CD14-positive monocyte (primary cell): ENCODE measurements around the gene FXYD3. TPM values are rescaled to one million over a fixed set of nuclear protein-coding genes. Genes with fewer than 3 reads are reported as not detected.

Experiments used
- DNase-seq, 3 donors: peaks; one replicate each; pipeline ENCODE4 v3.0.0-alpha.2; 2011 to 2022
- H2AFZ ChIP-seq: 2 replicates; pipeline ENCODE4 v1.6.0; 2012; ENCODE audit warnings: mild to moderate bottlenecking, low read depth, low read length, inconsistent platforms; ENCODE audit not compliant: insufficient read depth, poor library complexity, severe bottlenecking
- H3K27ac ChIP-seq, 2 donors: 1 replicate in 1 of 2; 2 replicates in 1 of 2; pipeline ENCODE4 v1.5.1; 2012 to 2013; ENCODE audit warnings: low read length in 2 of 2, control low read depth in 1 of 2, inconsistent platforms in 1 of 2, low read depth in 1 of 2, mild to moderate bottlenecking in 1 of 2
- H3K27me3 ChIP-seq, 2 donors: one replicate each; pipeline versions ENCODE4 v1.6.0 to v1.6.1; 2011 to 2013; ENCODE audit warnings: low read length in 2 of 2; ENCODE audit not compliant: control insufficient read depth in 2 of 2, insufficient read depth in 2 of 2
- H3K36me3 ChIP-seq, 2 donors: replicated peaks in 1 of 2; 1 replicate in 1 of 2; 2 replicates in 1 of 2; pipeline versions ENCODE4 v1.5.1 to v1.6.1; 2012 to 2013; ENCODE audit warnings: low read length in 2 of 2, control low read depth in 1 of 2, inconsistent platforms in 1 of 2, mild to moderate bottlenecking in 1 of 2; ENCODE audit not compliant: insufficient read depth in 2 of 2, control insufficient read depth in 1 of 2
- H3K4me1 ChIP-seq, 2 donors: 1 replicate in 1 of 2; 2 replicates in 1 of 2; pipeline versions ENCODE4 v1.5.1 to v1.6.1; 2012 to 2013; ENCODE audit warnings: low read length in 2 of 2, control low read depth in 1 of 2, inconsistent platforms in 1 of 2, mild to moderate bottlenecking in 1 of 2, moderate library complexity in 1 of 2; ENCODE audit not compliant: insufficient read depth in 2 of 2, control insufficient read depth in 1 of 2
- H3K4me2 ChIP-seq: replicated peaks from 2 replicates; pipeline ENCODE3; 2012; ENCODE audit warnings: low read length, moderate library complexity, mild to moderate bottlenecking; ENCODE audit not compliant: poor library complexity, severe bottlenecking; ENCODE audit errors: extremely low read depth
- H3K4me3 ChIP-seq, 3 experiments: fragments of 200-600 bp in 1 of 3; sonication (generic) in 1 of 3; replicated peaks in 1 of 3; 1 replicate in 2 of 3; 2 replicates in 1 of 3; pipeline ENCODE4 v1.5.1; 2011 to 2013; ENCODE audit warnings: low read length in 3 of 3, mild to moderate bottlenecking in 3 of 3, control low read depth in 2 of 3, low read depth in 2 of 3, inconsistent platforms in 1 of 3, moderate library complexity in 1 of 3
- H3K79me2 ChIP-seq: 2 replicates; pipeline ENCODE4 v1.6.0; 2012; ENCODE audit warnings: mild to moderate bottlenecking, control low read depth, inconsistent platforms, low read length, moderate library complexity; ENCODE audit not compliant: insufficient read depth
- H3K9ac ChIP-seq: 2 replicates; pipeline ENCODE4 v1.6.0; 2017; ENCODE audit warnings: low read length, mild to moderate bottlenecking; ENCODE audit not compliant: insufficient read depth, poor library complexity, severe bottlenecking
- H3K9me3 ChIP-seq, 2 donors: replicated peaks in 1 of 2; 1 replicate in 1 of 2; 2 replicates in 1 of 2; pipeline versions ENCODE4 v1.5.1 to v1.6.1; 2012 to 2013; ENCODE audit warnings: low read length in 2 of 2, control low read depth in 1 of 2; ENCODE audit not compliant: control insufficient read depth in 1 of 2, insufficient read depth in 1 of 2
- H4K20me1 ChIP-seq: 2 replicates; pipeline ENCODE4 v1.6.0; 2012; ENCODE audit warnings: mild to moderate bottlenecking, low read length, control low read depth, moderate library complexity; ENCODE audit not compliant: insufficient read depth
- H3K27ac Mint-ChIP-seq, 7 donors: one replicate each; pipeline ENCODE4 v1.8.0; 2020; ENCODE audit warnings: mild to moderate bottlenecking in 7 of 7, mixed read lengths in 7 of 7, moderate library complexity in 6 of 7, inconsistent platforms in 2 of 7
- H3K27me3 Mint-ChIP-seq, 3 donors: one replicate each; pipeline ENCODE4 v1.8.0; 2021 to 2022; ENCODE audit warnings: low read depth in 3 of 3, mild to moderate bottlenecking in 3 of 3, mixed read lengths in 3 of 3, moderate library complexity in 3 of 3, inconsistent platforms in 1 of 3
- H3K36me3 Mint-ChIP-seq, 2 donors: one replicate each; pipeline ENCODE4 v1.8.0; 2020; ENCODE audit warnings: mixed read lengths in 2 of 2, inconsistent platforms in 1 of 2, mild to moderate bottlenecking in 1 of 2
- H3K4me1 Mint-ChIP-seq: one replicate; pipeline ENCODE4 v1.8.0; 2020; ENCODE audit warnings: mild to moderate bottlenecking, mixed read lengths
- H3K4me3 Mint-ChIP-seq, 2 donors: one replicate each; pipeline ENCODE4 v1.8.0; 2020; ENCODE audit warnings: mild to moderate bottlenecking in 2 of 2, mixed read lengths in 2 of 2, moderate library complexity in 1 of 2
- H3K9me3 Mint-ChIP-seq, 7 donors: one replicate each; pipeline ENCODE4 v1.8.0; 2020 to 2022; ENCODE audit warnings: mixed read lengths in 7 of 7, mild to moderate bottlenecking in 6 of 7, moderate library complexity in 6 of 7, inconsistent platforms in 2 of 7
- CTCF ChIP-seq: fragments of 200-600 bp; IDR thresholded peaks from one replicate; pipeline ENCODE4 v1.8.0; 2022; ENCODE audit warnings: antibody characterized with exemption, mild to moderate bottlenecking
- WGBS: methylation state at CpG from one replicate; pipeline ENCODE4 v1.1.5; 2013; ENCODE audit warnings: missing lambda C conversion rate; ENCODE audit not compliant: insufficient coverage; 5-methylcytosine and 5-hydroxymethylcytosine counted together
- intact Hi-C, 2 donors: fragments of 100-400 bp; cut with micrococcal nuclease; formaldehyde crosslinking; loops; one replicate each; pipeline versions ENCODE4 v1.15.0 to v1.15.1; 2023
- polyA plus RNA-seq, 3 donors: library from polyadenylated mRNA; depleted of rRNA in 1 of 3; unstranded in 2 of 3; stranded (reverse) in 1 of 3; fragments of 300-500 nt in 2 of 3; fragments of >200 nt in 1 of 3; fragmentation: Illumina TruSeq in 2 of 3; gene quantifications; 1 replicate in 2 of 3; 2 replicates in 1 of 3; pipeline ENCODE4 v1.2.3, GENCODE V29; 2012 to 2021

The FXYD3 gene
- polyA plus RNA-seq, 3 donors, result not detected

GRCh38 chr19:35143818-35144217 lies 28.2 kb downstream of the FXYD3 start:
- no peak overlapping the region for H3K4me2 ChIP-seq

GRCh38 chr19:35144259-35144599 lies 28.6 kb downstream of the FXYD3 start:
- Histone ChIP-seq H3K79me2 (no peaks in the 10 kb centered on the region), H3K36me3 (no peaks in the 10 kb centered on the region), H4K20me1 (no peaks in the 10 kb centered on the region), H3K4me3 (no peak overlapping the region), H3K4me1 (peaks cover 45 to 48% of the 10 kb centered on the region in 2 donors), H3K4me2 (no peak overlapping the region), H3K9ac (no peak overlapping the region), H3K27me3 (peaks cover 23 to 37% of the 10 kb centered on the region in 2 donors), H2AFZ (no peak overlapping the region), H3K9me3 (peaks cover 0 to 8% of the 10 kb centered on the region in 2 donors), H3K27ac (no peak overlapping the region)
- H3K27me3 Mint-ChIP-seq, result peaks cover 30 to 40% (median 31%) of the 10 kb centered on the region in 3 donors
- intact Hi-C loops, result loop anchor here in 1 of 2 donors (5.0 kb wide), 1 partner anchor 123 kb away; the partner anchor contains the start of gene USF2
- no peak for DNase-seq
- TF ChIP-seq CTCF, result no peak
- peaks cover 53% of the 10 kb centered on the region for H3K4me1 Mint-ChIP-seq
- 47% methylated on average over 2 of the region's 6 CpGs for WGBS
- H3K9me3 Mint-ChIP-seq, result peaks cover 0 to 13% (median 0%) of the 10 kb centered on the region in 7 donors
- H3K36me3 Mint-ChIP-seq, result peaks cover 0 to 9% of the 10 kb centered on the region in 2 donors
- peak overlapping the region in 1 of 2 donors; percentile 72 for H3K4me3 Mint-ChIP-seq
- no peak overlapping the region for H3K27ac Mint-ChIP-seq

More at GRCh38 chr19:35143818-35144217, 28.2 kb downstream of the FXYD3 start:
- Histone ChIP-seq H3K79me2 (no peaks in the 10 kb centered on the region), H3K9ac (no peak overlapping the region), H4K20me1 (no peaks in the 10 kb centered on the region), H3K36me3 (no peaks in the 10 kb centered on the region), H3K27me3 (peaks cover 23 to 37% of the 10 kb centered on the region in 2 donors), H3K27ac (no peak overlapping the region), H2AFZ (no peak overlapping the region), H3K4me1 (peaks cover 49 to 52% of the 10 kb centered on the region in 2 donors), H3K4me3 (no peak overlapping the region), H3K9me3 (peaks cover 0 to 8% of the 10 kb centered on the region in 2 donors)
- WGBS, result 66% methylated on average over 3 of the region's 3 CpGs
- peaks cover 0 to 13% (median 0%) of the 10 kb centered on the region in 7 donors for H3K9me3 Mint-ChIP-seq
- no peak for TF ChIP-seq CTCF
- peaks cover 57% of the 10 kb centered on the region for H3K4me1 Mint-ChIP-seq
- H3K4me3 Mint-ChIP-seq, result peak overlapping the region in 1 of 2 donors; percentile 72
- H3K27me3 Mint-ChIP-seq, result peaks cover 30 to 40% (median 31%) of the 10 kb centered on the region in 3 donors
- DNase-seq, result no peak
- no peak overlapping the region for H3K27ac Mint-ChIP-seq
- H3K36me3 Mint-ChIP-seq, result peaks cover 0 to 9% of the 10 kb centered on the region in 2 donors
- intact Hi-C loops, result loop anchor here in 1 of 2 donors (5.0 kb wide), 1 partner anchor 123 kb away; the partner anchor contains the start of gene USF2
